GM12878 (cell line): ENCODE measurements around the gene CHIC2. TPM values are rescaled to one million over a fixed set of nuclear protein-coding genes. Genes with fewer than 3 reads are reported as not detected.

Source experiments
- CREM ChIP-seq: IDR thresholded peaks from 2 replicates; pipeline ENCODE4 v1.6.1; 2014; ENCODE audit warnings: antibody characterized with exemption, low read depth
- E2F4 ChIP-seq: IDR thresholded peaks from 2 replicates; pipeline ENCODE4 v1.6.1; 2012; ENCODE audit warnings: low read depth, low read length, improper control_type of control experiment
- E4F1 ChIP-seq: fragments of 450-650 bp; IDR thresholded peaks from 2 replicates; pipeline ENCODE4 v1.6.1; 2018; ENCODE audit warnings: borderline replicate concordance, mild to moderate bottlenecking; ENCODE audit not compliant: partially characterized antibody
- HDAC6 ChIP-seq: fragments of 200-600 bp; sonication (generic); IDR thresholded peaks from one replicate; pipeline ENCODE4 v1.8.0; 2017; ENCODE audit warnings: antibody characterized with exemption; ENCODE audit not compliant: unreplicated experiment
- MYC ChIP-seq: IDR thresholded peaks from 2 replicates; pipeline ENCODE4 v1.6.1; 2011; ENCODE audit warnings: mild to moderate bottlenecking, low read length, moderate library complexity, inconsistent platforms; ENCODE audit not compliant: insufficient read depth, insufficient replicate concordance, insufficient read length, severe bottlenecking
- NRF1 ChIP-seq: conservative IDR thresholded peaks from 2 replicates; pipeline ENCODE4 v1.6.1; 2011; ENCODE audit warnings: mild to moderate bottlenecking, low read depth, low read length, improper control_type of control experiment
- PAX8 ChIP-seq: fragments of 450-650 bp; IDR thresholded peaks from 2 replicates; pipeline ENCODE4 v1.6.1; 2017; ENCODE audit warnings: mild to moderate bottlenecking, moderate library complexity
- SMAD5 ChIP-seq: IDR thresholded peaks from 2 replicates; pipeline ENCODE4 v1.6.1; 2016; ENCODE audit warnings: antibody characterized with exemption, low read depth
- TCF7 ChIP-seq: IDR thresholded peaks from 2 replicates; pipeline ENCODE4 v1.6.1; 2014; ENCODE audit warnings: antibody characterized with exemption, borderline replicate concordance
- USF2 ChIP-seq: IDR thresholded peaks from 2 replicates; pipeline ENCODE4 v1.6.1; 2011; ENCODE audit warnings: low read depth, low read length, improper control_type of control experiment, borderline replicate concordance
- ZSCAN29 ChIP-seq: fragments of 450-650 bp; IDR thresholded peaks from 2 replicates; pipeline ENCODE4 v1.6.1; 2017; ENCODE audit warnings: mild to moderate bottlenecking, moderate library complexity
- polyA plus RNA-seq, 11 experiments: library from polyadenylated mRNA; depleted of rRNA in 4 of 11; unstranded in 6 of 11; stranded (reverse) in 5 of 11; fragments of >200 nt; fragmentation: Nextera tagmentation in 4 of 11; fragmentation: Illumina TruSeq in 1 of 11; extraction: Ambion mirVana in 4 of 11; extraction: Trizol in 1 of 11; gene quantifications; 1 replicate in 1 of 11; 2 replicates in 10 of 11; pipeline versions ENCODE4 v1.2.1 to v1.2.3, GENCODE V29; 2011 to 2016; ENCODE audit warnings: inconsistent platforms in 2 of 11, missing spikeins in 2 of 11, low read depth in 1 of 11
- total RNA-seq, 4 experiments: library from RNA; depleted of rRNA in 3 of 4; stranded (reverse); fragments of >200 nt in 3 of 4; fragmentation: Illumina TruSeq in 1 of 4; extraction: Trizol in 1 of 4; gene quantifications; 2 replicates each; pipeline versions ENCODE4 v1.2.1 to v1.2.3, GENCODE V29; 2013 to 2021

Gene CHIC2
- total and polyA plus RNA-seq, 10 of the 15 experiments (the other 5 are each of a cell fraction or from before 2014, with no cell fraction given), result 0.80 to 24.4 (median 12.2) TPM

GRCh38 chr4:54092405-54093323 lies 28.3 kb upstream of the CHIC2 start (continued):
- TF ChIP-seq PAX8 (no peak), CREM (no peak), HDAC6 (no peak), ZSCAN29 (no peak), E2F4 (no peak), SMAD5 (no peak), USF2 (no peak), MYC (no peak), NRF1 (no peak), E4F1 (no peak), TCF7 (no peak)
